DMS 273 (cell line): ENCODE results near the gene HHAT.

Experiments
- DNase-seq: peaks from one replicate; lab custom pipeline; 2025; ENCODE audit not compliant: unreplicated experiment; lab: John Stamatoyannopoulos, UW

Gene HHAT

GRCh38 chr1:210698661-210699060, 370.0 kb downstream of the HHAT start:
- DNase-seq = no peak

GRCh38 chr1:210700083-210700482, 371.4 kb downstream of the HHAT start:
- DNase-seq = no peak

- DNase-seq = no peak
Observed at GRCh38 chr1:210700511-210700910, 371.8 kb downstream of the HHAT start.

- no peak for DNase-seq
Observed at GRCh38 chr1:210702506-210702905, 373.8 kb downstream of the HHAT start.

- no peak for DNase-seq
Observed at GRCh38 chr1:210703593-210703992, 374.9 kb downstream of the HHAT start.

- DNase-seq = no peak
Observed at GRCh38 chr1:210705086-210705485, 376.4 kb downstream of the HHAT start.

- no peak for DNase-seq
Observed at GRCh38 chr1:210706246-210706645, 377.5 kb downstream of the HHAT start.

- no peak for DNase-seq
Observed at GRCh38 chr1:210707300-210708240, 378.9 kb downstream of the HHAT start.

- no peak for DNase-seq
Observed at GRCh38 chr1:210709701-210710100, 381.0 kb downstream of the HHAT start.

- DNase-seq = peak; percentile 29
Observed at GRCh38 chr1:210711825-210712612, 383.3 kb downstream of the HHAT start.

GRCh38 chr1:210715072-210715471, 386.4 kb downstream of the HHAT start:
- no peak for DNase-seq

GRCh38 chr1:210722410-210723081, 393.8 kb downstream of the HHAT start:
- DNase-seq = no peak

- no peak for DNase-seq
Observed at GRCh38 chr1:210723646-210724045, 394.9 kb downstream of the HHAT start.

- no peak for DNase-seq
Observed at GRCh38 chr1:210724768-210725167, 396.1 kb downstream of the HHAT start.
